ENCODE data around the gene RFC4. TPM values are rescaled to one million over a fixed set of nuclear protein-coding genes. Genes with fewer than 3 reads are reported as not detected.

The RFC4 gene
- total and polyA plus RNA-seq, 2 of the 8 experiments (the other 6 are each of a cell fraction or from before 2014, with no cell fraction given), result 21.8 to 86.9 TPM

DNA sequence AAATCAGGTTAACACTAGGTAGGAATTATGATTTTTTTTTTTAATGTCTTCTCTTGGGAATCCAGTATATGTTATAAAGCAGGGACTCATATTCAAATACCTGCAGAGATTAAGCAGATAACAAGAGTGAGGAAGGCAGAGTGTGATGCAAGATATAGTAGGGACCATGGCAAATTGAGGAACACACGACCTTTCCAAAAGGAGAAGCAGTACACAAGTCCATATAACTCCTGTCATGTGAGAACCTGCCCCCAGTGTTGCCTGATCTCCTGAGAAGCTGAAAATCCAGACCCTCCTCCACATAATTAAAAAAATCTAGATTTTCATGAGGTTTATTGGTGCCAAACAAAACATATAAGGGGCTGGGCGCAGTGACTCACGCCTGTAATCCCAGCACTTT, 3.6 kb downstream of the RFC4 start:
- WGBS, 2 experiments (ENCODE audit: extremely low coverage in 1 of 2, insufficient coverage in 1 of 2, insufficient read length in 1 of 2, insufficient replicate concordance in 2 of 2, low coverage in 1 of 2, low lambda C conversion rate in 2 of 2, missing lambda C conversion rate in 1 of 2), result 87% methylated on average over 3 of the region's 3 CpGs; no CpG with 5 or more reads in 1 of the 2 experiments
- H2BK15ac ChIP-seq (ENCODE audit: low read length), result no peak overlapping the region
- no peak overlapping the region for H2BK5ac ChIP-seq (ENCODE audit: low read depth, low read length)
- H4K20me1 ChIP-seq (replicated peaks in 1 of 2; ENCODE audit: control insufficient read depth in 1 of 2, insufficient read depth in 2 of 2, low read length in 2 of 2), result no peaks in the 10 kb centered on the region
- H3K14ac ChIP-seq (ENCODE audit: insufficient read length), result no peak overlapping the region
- H2AFZ ChIP-seq (ENCODE audit: low read length), result no peak overlapping the region
- no peak overlapping the region for H3K27ac ChIP-seq (ENCODE audit: low read depth, low read length)
- H3K79me2 ChIP-seq (ENCODE audit: control insufficient read depth in 1 of 2, insufficient read depth in 2 of 2, low read length in 2 of 2), result peaks cover 0 to 22% of the 10 kb centered on the region in 2 experiments; a peak in 2 of 4 replicates
- no peak overlapping the region for H2BK12ac ChIP-seq (ENCODE audit: low read depth, low read length)
- no peak overlapping the region for H4K5ac ChIP-seq (ENCODE audit: insufficient read length, low read depth, low read length)
- no peaks in the 10 kb centered on the region for H3K9me3 ChIP-seq (ENCODE audit: insufficient read depth in 2 of 2, low read depth in 1 of 2, low read length in 1 of 2)
- no peak overlapping the region for H4K8ac ChIP-seq (ENCODE audit: extremely low read depth, insufficient read depth, low read length)
- H3K27me3 ChIP-seq (replicated peaks in 1 of 4; ENCODE audit: control insufficient read depth in 3 of 4, extremely low read depth in 1 of 4, insufficient read depth in 3 of 4, low read length in 3 of 4), result no peaks in the 10 kb centered on the region
- H3K23me2 ChIP-seq (ENCODE audit: low read depth, low read length), result peaks cover 11% of the 10 kb centered on the region
- H3K23ac ChIP-seq (ENCODE audit: insufficient read length), result no peak overlapping the region
- H3K9ac ChIP-seq (replicated peaks in 1 of 4; ENCODE audit: extremely low read depth in 1 of 4, low read depth in 3 of 4, low read length in 3 of 4), result no peak overlapping the region
- H4K91ac ChIP-seq (replicated peaks; ENCODE audit: insufficient read length, low read length), result no peak overlapping the region
- DNase-seq (ENCODE audit: low read depth in 1 of 2, low spot score in 2 of 2) (no peak), FAIRE-seq (no peak)
- TF ChIP-seq NRF1 (IDR thresholded peaks at IDR 0.05; ENCODE audit: low read depth, low read length) (no peak), RXRA (IDR thresholded peaks at IDR 0.05; ENCODE audit: insufficient read depth, low read depth, low read length) (no peak), KDM1A (IDR thresholded peaks at IDR 0.05; ENCODE audit: borderline replicate concordance, low read length) (no peak), KDM5A (IDR thresholded peaks at IDR 0.05; ENCODE audit: low read length) (no peak), CBX5 (IDR thresholded peaks at IDR 0.05; ENCODE audit: low read depth, low read length) (no peak), HDAC6 (IDR thresholded peaks at IDR 0.05; ENCODE audit: low read depth, low read length) (no peak), GABPA (IDR thresholded peaks at IDR 0.05; ENCODE audit: borderline replicate concordance, insufficient read depth, low read length) (no peak), BRCA1 (IDR thresholded peaks at IDR 0.05; ENCODE audit: low read depth, low read length) (no peak), PHF8 (conservative IDR thresholded peaks at IDR 0.05; ENCODE audit: low read depth, low read length) (no peak), RAD21 (IDR thresholded peaks at IDR 0.05 in 1 of 2, conservative IDR thresholded peaks at IDR 0.05 in 1 of 2; ENCODE audit: low read depth in 2 of 2, low read length in 2 of 2) (no peak), SP4 (IDR thresholded peaks at IDR 0.05; ENCODE audit: low read length) (no peak)
- TF ChIP-seq, protein P1, sequence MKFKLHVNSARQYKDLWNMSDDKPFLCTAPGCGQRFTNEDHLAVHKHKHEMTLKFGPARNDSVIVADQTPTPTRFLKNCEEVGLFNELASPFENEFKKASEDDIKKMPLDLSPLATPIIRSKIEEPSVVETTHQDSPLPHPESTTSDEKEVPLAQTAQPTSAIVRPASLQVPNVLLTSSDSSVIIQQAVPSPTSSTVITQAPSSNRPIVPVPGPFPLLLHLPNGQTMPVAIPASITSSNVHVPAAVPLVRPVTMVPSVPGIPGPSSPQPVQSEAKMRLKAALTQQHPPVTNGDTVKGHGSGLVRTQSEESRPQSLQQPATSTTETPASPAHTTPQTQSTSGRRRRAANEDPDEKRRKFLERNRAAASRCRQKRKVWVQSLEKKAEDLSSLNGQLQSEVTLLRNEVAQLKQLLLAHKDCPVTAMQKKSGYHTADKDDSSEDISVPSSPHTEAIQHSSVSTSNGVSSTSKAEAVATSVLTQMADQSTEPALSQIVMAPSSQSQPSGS (IDR thresholded peaks at IDR 0.05; ENCODE audit: low read length), result no peak
- no peak overlapping the region for H2BK20ac ChIP-seq (ENCODE audit: low read length)
- no peak overlapping the region for H3K18ac ChIP-seq (ENCODE audit: extremely low read depth, low read length)
- ChIA-PET POLR2A (ENCODE audit: partially characterized antibody) (interaction anchor here (0.6 to 12.4 kb wide), 5 partner anchors 12 to 358 kb away, joined by 3 to 166 read pairs (median 6); partner anchors contain the start of genes DNAJB11 and EIF4A2), CTCF (ENCODE audit: partially characterized antibody) (interaction anchor here (0.6 to 1.2 kb wide), 3 partner anchors 19 to 1124 kb away, joined by 3 to 4 read pairs (median 4); no protein-coding TSS in a partner anchor)
- peaks cover 11 to 72% (median 49%) of the 10 kb centered on the region in 4 experiments for H3K36me3 ChIP-seq (ENCODE audit: control insufficient read depth in 2 of 4, insufficient read depth in 4 of 4, low read length in 3 of 4)
- H3K4me3 ChIP-seq (ENCODE audit: extremely low read depth in 1 of 4, insufficient read depth in 2 of 4, low read depth in 3 of 4, low read length in 4 of 4), result no peak overlapping the region
- H3K79me1 ChIP-seq (ENCODE audit: low read depth, low read length), result peaks cover 2% of the 10 kb centered on the region; the same call in 1 of the 2 replicates
- peaks cover 0 to 9% (median 3%) of the 10 kb centered on the region in 4 experiments; a peak in 3 of 7 replicates for H3K4me1 ChIP-seq (replicated peaks in 1 of 4; ENCODE audit: control insufficient read depth in 3 of 4, insufficient read depth in 4 of 4, low read length in 3 of 4)
- H2AK5ac ChIP-seq (ENCODE audit: low read depth, low read length), result no peak overlapping the region
- no peak overlapping the region for H3K4ac ChIP-seq (replicated peaks; ENCODE audit: insufficient read length, low read depth, low read length)
- H2BK120ac ChIP-seq (replicated peaks; ENCODE audit: low read depth, low read length), result no peak overlapping the region
- H3K56ac ChIP-seq (replicated peaks; ENCODE audit: insufficient read length, low read depth, low read length), result no peak overlapping the region
- H3K4me2 ChIP-seq (ENCODE audit: insufficient read depth in 1 of 2, low read depth in 2 of 2, low read length in 2 of 2), result no peak overlapping the region

All from H1 (cell line).